HEK293T (cell line): ENCODE data around the gene HOXC6.

Experiments used
- ARNT ChIP-seq: fragments of 450-650 bp; IDR thresholded peaks from 2 replicates; pipeline ENCODE4 v1.6.1; 2017; ENCODE audit warnings: mild to moderate bottlenecking
- BHLHE40 ChIP-seq: fragments of 450-650 bp; IDR thresholded peaks from 2 replicates; pipeline ENCODE4 v1.6.1; 2016; ENCODE audit warnings: mild to moderate bottlenecking, moderate library complexity, borderline replicate concordance
- CTBP1 ChIP-seq: fragments of 450-650 bp; IDR thresholded peaks from 2 replicates; pipeline ENCODE4 v1.6.1; 2016; ENCODE audit warnings: borderline replicate concordance
- ELF4 ChIP-seq: fragments of 450-650 bp; IDR thresholded peaks from 2 replicates; pipeline ENCODE4 v1.6.1; 2017; ENCODE audit warnings: antibody characterized with exemption
- FOXA1 ChIP-seq: fragments of 450-650 bp; IDR thresholded peaks from 2 replicates; pipeline ENCODE4 v1.6.1; 2016; ENCODE audit warnings: mild to moderate bottlenecking
- FOXK2 ChIP-seq: fragments of 450-650 bp; IDR thresholded peaks from 2 replicates; pipeline ENCODE4 v1.6.1; 2016; ENCODE audit warnings: mild to moderate bottlenecking
- FOXM1 ChIP-seq: fragments of 450-650 bp; IDR thresholded peaks from 2 replicates; pipeline ENCODE4 v1.6.1; 2017; ENCODE audit warnings: mild to moderate bottlenecking, borderline replicate concordance
- HDGF ChIP-seq: fragments of 450-650 bp; IDR thresholded peaks from 2 replicates; pipeline ENCODE4 v1.6.1; 2017; ENCODE audit warnings: antibody characterized with exemption, borderline replicate concordance
- SP1 ChIP-seq: fragments of 450-650 bp; IDR thresholded peaks from 2 replicates; pipeline ENCODE4 v1.6.1; 2017
- SUZ12 ChIP-seq: fragments of 450-650 bp; IDR thresholded peaks from 2 replicates; pipeline ENCODE4 v1.6.1; 2016; ENCODE audit warnings: mild to moderate bottlenecking
- TARDBP ChIP-seq: fragments of 450-650 bp; IDR thresholded peaks from 2 replicates; pipeline ENCODE4 v1.6.1; 2016

GRCh38 chr12:54051026-54051842 lies 23.0 kb downstream of the HOXC6 start:
- no peak for TF ChIP-seq ARNT
- TF ChIP-seq FOXK2: no peak
- no peak for TF ChIP-seq BHLHE40
- no peak for TF ChIP-seq FOXM1
- TF ChIP-seq FOXA1: no peak
- TF ChIP-seq SUZ12: no peak
- no peak for TF ChIP-seq CTBP1
- TF ChIP-seq HDGF: no peak
- TF ChIP-seq SP1: no peak
- TF ChIP-seq TARDBP: no peak
- TF ChIP-seq ELF4: no peak
